ENCODE results near the gene LECT2. TPM values are rescaled to one million over a fixed set of nuclear protein-coding genes. Genes with fewer than 3 reads are reported as not detected.

LECT2 gene
- polyA plus RNA-seq, 1 donor (not counting 4 experiments of a cell fraction or from before 2014, with no cell fraction given), result not detected

DNA sequence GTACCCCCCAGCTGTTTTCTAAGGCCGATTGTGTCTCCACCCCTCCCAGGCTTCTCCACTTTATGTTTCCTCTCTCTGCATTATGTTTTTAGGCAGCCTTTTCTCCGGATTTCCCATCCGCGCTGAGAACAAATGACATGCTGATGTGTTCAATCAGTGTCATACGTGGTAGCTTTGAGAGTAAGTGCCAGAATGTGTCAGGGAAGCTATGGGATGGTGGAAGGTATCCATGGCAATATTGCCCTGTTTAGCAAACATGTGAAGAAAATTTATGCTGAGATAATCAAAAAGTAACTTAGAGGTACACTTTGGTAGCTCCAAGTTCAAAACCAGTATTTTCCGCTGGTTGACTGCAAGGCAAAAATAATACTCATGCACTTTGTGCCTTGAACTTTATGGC, 36.6 kb upstream of the LECT2 start:
- Histone ChIP-seq H3K9me3 (ENCODE audit: control insufficient read depth, low read depth, low read length) (no peaks in the 10 kb centered on the region), H3K9me1 (ENCODE audit: control insufficient read depth, extremely low read depth, insufficient read depth, low read length) (no peaks in the 10 kb centered on the region), H3K36me3 (ENCODE audit: control insufficient read depth in 2 of 2, extremely low read depth in 1 of 2, insufficient read depth in 2 of 2, low read length in 2 of 2) (no peaks in the 10 kb centered on the region), H2AFZ (ENCODE audit: control insufficient read depth, low read length) (no peak overlapping the region), H3K9ac (ENCODE audit: control insufficient read depth, extremely low read depth, insufficient read depth, low read length) (no peak overlapping the region), H4K20me1 (ENCODE audit: control insufficient read depth, extremely low read depth, insufficient read depth, low read length) (no peaks in the 10 kb centered on the region), H3K4me2 (ENCODE audit: control insufficient read depth, extremely low read depth, insufficient read depth, low read depth, low read length) (no peak overlapping the region), H3K27me3 (ENCODE audit: control insufficient read depth, extremely low read depth, insufficient read depth, low read length) (no peaks in the 10 kb centered on the region), H3K4me1 (ENCODE audit: control insufficient read depth, extremely low read depth, insufficient read depth, low read length) (peaks cover 3% of the 10 kb centered on the region), H3K79me2 (ENCODE audit: control insufficient read depth, insufficient read depth, low read length) (no peaks in the 10 kb centered on the region), H3K27ac (ENCODE audit: control insufficient read depth, insufficient read depth, low read length) (no peak overlapping the region), H3K4me3 (ENCODE audit: control insufficient read depth in 2 of 3, extremely low read depth in 1 of 3, insufficient read depth in 2 of 3, low read depth in 1 of 3, low read length in 3 of 3) (no peak overlapping the region)
- FAIRE-seq, result no peak
- dilution Hi-C loops (cut with MboI; ENCODE audit: extremely low pct_ligation_motif_present, low sequenced_read_pairs), result no loop called here
- no peak for DNase-seq (ENCODE audit: low read depth, low spot score)
- TF ChIP-seq, protein P1, sequence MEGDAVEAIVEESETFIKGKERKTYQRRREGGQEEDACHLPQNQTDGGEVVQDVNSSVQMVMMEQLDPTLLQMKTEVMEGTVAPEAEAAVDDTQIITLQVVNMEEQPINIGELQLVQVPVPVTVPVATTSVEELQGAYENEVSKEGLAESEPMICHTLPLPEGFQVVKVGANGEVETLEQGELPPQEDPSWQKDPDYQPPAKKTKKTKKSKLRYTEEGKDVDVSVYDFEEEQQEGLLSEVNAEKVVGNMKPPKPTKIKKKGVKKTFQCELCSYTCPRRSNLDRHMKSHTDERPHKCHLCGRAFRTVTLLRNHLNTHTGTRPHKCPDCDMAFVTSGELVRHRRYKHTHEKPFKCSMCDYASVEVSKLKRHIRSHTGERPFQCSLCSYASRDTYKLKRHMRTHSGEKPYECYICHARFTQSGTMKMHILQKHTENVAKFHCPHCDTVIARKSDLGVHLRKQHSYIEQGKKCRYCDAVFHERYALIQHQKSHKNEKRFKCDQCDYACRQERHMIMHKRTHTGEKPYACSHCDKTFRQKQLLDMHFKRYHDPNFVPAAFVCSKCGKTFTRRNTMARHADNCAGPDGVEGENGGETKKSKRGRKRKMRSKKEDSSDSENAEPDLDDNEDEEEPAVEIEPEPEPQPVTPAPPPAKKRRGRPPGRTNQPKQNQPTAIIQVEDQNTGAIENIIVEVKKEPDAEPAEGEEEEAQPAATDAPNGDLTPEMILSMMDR (optimal IDR thresholded peaks at IDR 0.05 in 1 of 3, IDR thresholded peaks at IDR 0.05 in 1 of 3, conservative IDR thresholded peaks at IDR 0.05 in 1 of 3; ENCODE audit: extremely low read depth in 1 of 3, insufficient read depth in 2 of 3, low read length in 3 of 3), result no peak
- TF ChIP-seq EZH2 (IDR thresholded peaks at IDR 0.05; ENCODE audit: low read length), result no peak

DNA sequence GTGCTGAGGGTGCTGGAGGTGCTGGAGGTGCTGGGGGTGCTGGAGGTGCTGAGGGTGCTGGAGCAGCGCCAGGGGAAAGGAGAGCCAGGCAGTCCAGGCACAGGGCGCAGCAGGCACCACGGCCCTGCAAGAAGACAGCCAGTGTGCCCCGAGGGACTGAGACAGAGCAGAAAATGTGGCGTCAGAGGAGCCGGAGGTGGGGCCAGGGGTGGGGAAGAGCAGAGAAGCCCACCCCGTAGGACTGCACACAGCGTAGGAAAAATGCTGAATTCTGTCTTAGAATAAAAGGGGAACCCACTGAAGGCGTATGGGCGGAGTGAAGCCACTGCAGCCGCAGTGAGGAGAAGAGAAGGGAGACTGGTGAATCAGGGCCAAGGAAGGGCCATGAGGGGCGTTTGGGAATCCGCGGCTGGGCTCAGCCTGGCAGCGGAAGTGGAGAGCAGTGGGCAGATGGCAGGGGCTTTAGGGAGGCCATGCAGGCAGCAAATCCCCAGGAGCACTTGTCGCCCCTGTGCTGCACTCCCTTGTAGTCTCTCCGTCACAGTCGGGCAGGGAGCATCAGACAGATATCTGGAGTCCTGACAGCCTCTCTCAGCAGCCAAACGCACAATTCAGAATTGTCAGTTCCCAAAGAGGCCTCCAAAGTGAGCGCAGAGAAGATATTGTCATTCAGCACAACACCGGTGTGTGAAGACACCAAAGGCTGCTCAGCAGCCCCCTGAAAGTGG, 35.9 kb upstream of the LECT2 start:
- DNase-seq (ENCODE audit: low read depth, low spot score) (no peak), FAIRE-seq (no peak)
- H3K9me3 ChIP-seq (ENCODE audit: control insufficient read depth, low read depth, low read length), result no peaks in the 10 kb centered on the region
- no peaks in the 10 kb centered on the region for H3K79me2 ChIP-seq (ENCODE audit: control insufficient read depth, insufficient read depth, low read length)
- no peak overlapping the region for H3K4me3 ChIP-seq (ENCODE audit: control insufficient read depth in 2 of 3, extremely low read depth in 1 of 3, insufficient read depth in 2 of 3, low read depth in 1 of 3, low read length in 3 of 3)
- H3K36me3 ChIP-seq (ENCODE audit: control insufficient read depth in 2 of 2, extremely low read depth in 1 of 2, insufficient read depth in 2 of 2, low read length in 2 of 2), result no peaks in the 10 kb centered on the region
- no peak overlapping the region for H3K4me2 ChIP-seq (ENCODE audit: control insufficient read depth, extremely low read depth, insufficient read depth, low read depth, low read length)
- no peaks in the 10 kb centered on the region for H3K9me1 ChIP-seq (ENCODE audit: control insufficient read depth, extremely low read depth, insufficient read depth, low read length)
- H2AFZ ChIP-seq (ENCODE audit: control insufficient read depth, low read length), result no peak overlapping the region
- H3K27me3 ChIP-seq (ENCODE audit: control insufficient read depth, extremely low read depth, insufficient read depth, low read length), result no peaks in the 10 kb centered on the region
- peaks cover 3% of the 10 kb centered on the region for H3K4me1 ChIP-seq (ENCODE audit: control insufficient read depth, extremely low read depth, insufficient read depth, low read length)
- dilution Hi-C loops (cut with MboI; ENCODE audit: extremely low pct_ligation_motif_present, low sequenced_read_pairs), result no loop called here
- H3K27ac ChIP-seq (ENCODE audit: control insufficient read depth, insufficient read depth, low read length), result no peak overlapping the region
- H3K9ac ChIP-seq (ENCODE audit: control insufficient read depth, extremely low read depth, insufficient read depth, low read length), result no peak overlapping the region
- H4K20me1 ChIP-seq (ENCODE audit: control insufficient read depth, extremely low read depth, insufficient read depth, low read length), result no peaks in the 10 kb centered on the region
- TF ChIP-seq, protein P1 (optimal IDR thresholded peaks at IDR 0.05 in 1 of 3, IDR thresholded peaks at IDR 0.05 in 1 of 3, conservative IDR thresholded peaks at IDR 0.05 in 1 of 3; ENCODE audit: extremely low read depth in 1 of 3, insufficient read depth in 2 of 3, low read length in 3 of 3), result no peak
- TF ChIP-seq EZH2 (IDR thresholded peaks at IDR 0.05; ENCODE audit: low read length), result no peak
